HEK293 (cell line): ENCODE data around the gene INPP5A.

Experiments
- CTCF ChIA-PET: fragments of 350-600 bp; formaldehyde crosslinking; extraction: SDS; loops from one replicate; lab custom pipeline; 2021; ENCODE audit warnings: antibody characterized with exemption; lab: Yijun Ruan, JAX
- POLR2A ChIA-PET: fragments of 300-600 bp; formaldehyde crosslinking; extraction: SDS; loops from one replicate; lab custom pipeline; 2020; ENCODE audit warnings: antibody characterized with exemption, inconsistent platforms; lab: Yijun Ruan, JAX
- H3K27ac ChIP-seq: fragments of 200-500 bp; sonication (Bioruptor generic); 2 replicates; pipeline ENCODE4 v1.5.1; 2014; ENCODE audit warnings: low read depth, low read length, control low read depth, inconsistent platforms; ENCODE audit errors: extremely low read depth
- H3K36me3 ChIP-seq, 2 experiments: fragments of 200-500 bp in 1 of 2; sonication (Bioruptor generic) in 1 of 2; 1 replicate in 1 of 2; 2 replicates in 1 of 2; pipeline ENCODE4 v1.5.1; 2014 to 2017; ENCODE audit warnings: inconsistent platforms in 2 of 2, low read length in 2 of 2; ENCODE audit not compliant: control insufficient read depth in 2 of 2, insufficient read depth in 1 of 2
- H3K4me1 ChIP-seq: fragments of 200-500 bp; sonication (Bioruptor generic); 2 replicates; pipeline ENCODE4 v1.5.1; 2014; ENCODE audit warnings: mild to moderate bottlenecking, low read length, inconsistent platforms; ENCODE audit not compliant: control insufficient read depth, insufficient read depth
- H3K4me3 ChIP-seq: 2 replicates; pipeline ENCODE4 v1.5.1; 2011; ENCODE audit warnings: low read depth, mild to moderate bottlenecking, control low read depth, low read length, moderate library complexity
- H3K9me3 ChIP-seq: fragments of 200-500 bp; sonication (Bioruptor generic); 2 replicates; pipeline ENCODE4 v1.5.1; 2014; ENCODE audit warnings: low read depth, low read length, inconsistent platforms; ENCODE audit not compliant: control insufficient read depth, insufficient read depth
- EGR2 ChIP-seq: fragments of 450-650 bp; formaldehyde crosslinking; IDR thresholded peaks from 2 replicates; pipeline ENCODE4 v1.5.1; 2016; ENCODE audit warnings: low read depth, missing biosample characterization, missing genetic modification characterization
- HOXA7 ChIP-seq: sonication (generic); formaldehyde crosslinking; IDR thresholded peaks from 2 replicates; pipeline ENCODE4 v1.8.1; 2022; ENCODE audit warnings: missing genetic modification reagents, borderline replicate concordance
- HOXD13 ChIP-seq: sonication (generic); formaldehyde crosslinking; IDR thresholded peaks from 2 replicates; pipeline ENCODE4 v1.8.0; 2022; ENCODE audit warnings: missing genetic modification reagents, borderline replicate concordance
- IKZF3 ChIP-seq: fragments of 450-650 bp; IDR thresholded peaks from 2 replicates; pipeline ENCODE4 v1.5.0; 2018; ENCODE audit warnings: missing biosample characterization, mild to moderate bottlenecking, missing genetic modification characterization, moderate library complexity
- RBAK ChIP-seq: fragments of 450-650 bp; formaldehyde crosslinking; IDR thresholded peaks from 2 replicates; pipeline ENCODE4 v1.5.1; 2016; ENCODE audit warnings: missing biosample characterization, missing genetic modification characterization
- SALL2 ChIP-seq: fragments of 450-650 bp; formaldehyde crosslinking; IDR thresholded peaks from 2 replicates; pipeline ENCODE4 v1.5.0; 2017; ENCODE audit warnings: missing biosample characterization, mild to moderate bottlenecking, missing genetic modification characterization, borderline replicate concordance
- SCRT1 ChIP-seq: fragments of 450-650 bp; formaldehyde crosslinking; IDR thresholded peaks from 2 replicates; pipeline ENCODE4 v1.5.1; 2016; ENCODE audit warnings: missing biosample characterization, missing genetic modification characterization, borderline replicate concordance
- ZBTB17 ChIP-seq: fragments of 450-650 bp; formaldehyde crosslinking; IDR thresholded peaks from 2 replicates; pipeline ENCODE4 v1.5.1; 2016; ENCODE audit warnings: missing biosample characterization, missing genetic modification characterization
- ZNF121 ChIP-seq: fragments of 450-650 bp; formaldehyde crosslinking; IDR thresholded peaks from 2 replicates; pipeline ENCODE4 v1.5.1; 2016; ENCODE audit warnings: missing biosample characterization, missing genetic modification characterization
- ZNF292 ChIP-seq: fragments of 450-650 bp; formaldehyde crosslinking; IDR thresholded peaks from 2 replicates; pipeline ENCODE4 v1.5.1; 2016; ENCODE audit warnings: low read depth, missing biosample characterization, missing genetic modification characterization, borderline replicate concordance
- ZNF335 ChIP-seq: fragments of 450-650 bp; formaldehyde crosslinking; conservative IDR thresholded peaks from 2 replicates; pipeline ENCODE4 v1.5.1; 2016; ENCODE audit warnings: missing biosample characterization, missing genetic modification characterization
- ZNF404 ChIP-seq: fragments of 450-650 bp; formaldehyde crosslinking; IDR thresholded peaks from 2 replicates; pipeline ENCODE4 v1.5.1; 2017; ENCODE audit warnings: missing biosample characterization, missing genetic modification characterization
- ZNF416 ChIP-seq: fragments of 450-650 bp; formaldehyde crosslinking; IDR thresholded peaks from 2 replicates; pipeline ENCODE4 v1.5.1; 2016; ENCODE audit warnings: missing biosample characterization, missing genetic modification characterization
- ZNF423 ChIP-seq: fragments of 450-650 bp; formaldehyde crosslinking; IDR thresholded peaks from 2 replicates; pipeline ENCODE4 v1.5.1; 2016; ENCODE audit warnings: missing biosample characterization, missing genetic modification characterization
- ZNF521 ChIP-seq: fragments of 450-650 bp; formaldehyde crosslinking; IDR thresholded peaks from 2 replicates; pipeline ENCODE4 v1.5.1; 2017; ENCODE audit warnings: missing biosample characterization, mild to moderate bottlenecking, missing genetic modification characterization
- ZNF654 ChIP-seq: fragments of 450-650 bp; formaldehyde crosslinking; IDR thresholded peaks from 2 replicates; pipeline ENCODE4 v1.5.1; 2016; ENCODE audit warnings: low read depth, missing biosample characterization, missing genetic modification characterization
- ZNF660 ChIP-seq: fragments of 450-650 bp; IDR thresholded peaks from 2 replicates; pipeline ENCODE4 v1.5.1; 2018; ENCODE audit warnings: missing biosample characterization, mild to moderate bottlenecking, missing genetic modification characterization
- ZSCAN30 ChIP-seq: fragments of 450-650 bp; IDR thresholded peaks from 2 replicates; pipeline ENCODE4 v1.5.1; 2018; ENCODE audit warnings: missing biosample characterization, mild to moderate bottlenecking, missing genetic modification characterization, moderate library complexity
- TF ChIP-seq, protein P1 (sequence below): fragments of 450-650 bp; IDR thresholded peaks from 2 replicates; pipeline ENCODE4 v1.5.1; 2018; ENCODE audit warnings: missing biosample characterization, missing genetic modification characterization
- TF ChIP-seq, protein P2 (sequence below): fragments of 450-650 bp; formaldehyde crosslinking; IDR thresholded peaks from 2 replicates; pipeline ENCODE4 v1.5.1; 2016; ENCODE audit warnings: missing biosample characterization, missing genetic modification characterization
- TF ChIP-seq, protein P3 (sequence below): fragments of 450-650 bp; formaldehyde crosslinking; IDR thresholded peaks from 2 replicates; pipeline ENCODE4 v1.5.1; 2017; ENCODE audit warnings: missing biosample characterization, missing genetic modification characterization
- TF ChIP-seq, protein P4 (sequence below): fragments of 450-650 bp; formaldehyde crosslinking; IDR thresholded peaks from 2 replicates; pipeline ENCODE4 v1.5.1; 2016; ENCODE audit warnings: missing biosample characterization, missing genetic modification characterization
- TF ChIP-seq, protein P5 (sequence below): sonication (generic); formaldehyde crosslinking; IDR thresholded peaks from 2 replicates; pipeline ENCODE4 v1.8.1; 2022; ENCODE audit warnings: mild to moderate bottlenecking, moderate library complexity, missing genetic modification reagents

INPP5A gene

DNA sequence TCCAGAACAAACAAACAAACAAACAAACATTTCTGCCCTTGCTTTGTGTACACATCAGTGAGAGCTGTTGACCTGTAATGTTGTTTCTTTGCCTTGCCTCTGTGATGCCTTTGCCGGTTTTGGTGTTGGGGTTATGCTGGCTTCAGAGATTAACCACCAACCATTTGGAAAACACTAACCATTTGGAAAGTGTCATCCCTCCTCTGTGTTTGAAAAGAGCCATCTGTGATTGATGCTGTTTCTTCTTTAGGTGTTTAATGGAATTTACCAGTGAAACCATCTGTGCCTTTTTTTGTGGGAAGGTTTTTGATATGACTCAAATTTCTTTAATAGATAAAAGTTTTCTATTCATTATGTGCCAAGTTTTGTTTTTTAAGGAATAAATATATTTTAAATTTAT lies 46.5 kb downstream of the INPP5A start:
- CTCF ChIA-PET, result no interaction called here
- Histone ChIP-seq H3K4me1 (no peaks in the 10 kb centered on the region), H3K36me3 (no peaks in the 10 kb centered on the region), H3K9me3 (no peaks in the 10 kb centered on the region), H3K4me3 (no peak overlapping the region), H3K27ac (no peak overlapping the region)
- POLR2A ChIA-PET, result no interaction called here
- no peak for TF ChIP-seq ZNF404 (tag by site-specific recombination)
- no peak for TF ChIP-seq HOXD13
- TF ChIP-seq, all 188 proteins: peak for 0

DNA sequence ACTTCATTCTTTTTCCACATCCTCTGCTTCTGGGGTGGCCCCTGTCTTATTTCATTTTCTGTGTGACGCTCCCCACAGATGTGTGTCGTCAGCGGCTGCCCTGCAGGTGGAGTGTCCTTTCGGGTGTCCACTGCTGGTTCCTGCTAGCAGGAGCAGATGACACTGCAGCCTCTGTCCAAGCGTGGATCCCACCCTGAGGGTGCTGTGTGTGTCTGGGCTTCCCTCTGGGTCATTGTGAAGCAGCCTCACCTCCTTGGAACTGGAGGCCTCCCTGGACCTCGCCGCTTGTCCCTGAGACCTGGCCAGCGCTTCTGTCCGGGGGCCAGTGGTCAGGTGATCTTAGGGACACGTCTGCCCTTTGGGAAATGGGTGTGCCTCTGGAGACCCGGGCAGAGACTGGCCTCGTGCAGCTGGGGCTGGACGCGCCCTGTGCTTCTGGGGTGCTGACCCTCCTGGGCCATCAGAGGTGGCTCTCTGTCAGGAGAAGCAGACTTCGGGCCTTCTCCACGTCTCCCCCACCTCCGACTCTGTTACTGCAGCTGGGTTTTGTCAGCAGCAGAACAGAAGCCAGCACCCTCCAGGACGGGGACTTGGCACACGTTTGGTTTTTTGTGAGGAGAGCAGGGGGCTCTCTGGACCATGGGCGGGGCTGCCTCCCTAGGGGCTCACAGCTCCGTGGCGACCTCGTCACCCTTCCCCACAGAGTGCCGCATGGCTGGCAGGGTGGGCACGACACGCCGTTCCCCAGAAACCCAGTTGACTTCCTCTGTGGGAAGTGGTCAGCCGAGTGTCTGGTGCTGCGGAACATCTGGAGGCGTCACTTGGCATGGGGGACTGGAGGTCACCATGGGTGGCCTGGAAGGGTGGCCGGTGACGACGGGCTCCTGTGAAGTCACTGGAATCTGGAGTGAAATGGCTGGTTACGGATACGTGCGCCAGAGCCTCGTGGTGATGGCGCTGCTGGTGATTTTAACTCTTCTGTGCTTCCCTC lies 48.4 kb downstream of the INPP5A start:
- Histone ChIP-seq H3K36me3 (no peaks in the 10 kb centered on the region), H3K4me3 (no peak overlapping the region), H3K9me3 (no peaks in the 10 kb centered on the region), H3K27ac (no peak overlapping the region), H3K4me1 (no peaks in the 10 kb centered on the region)
- TF ChIP-seq ZNF121 (tag by site-specific recombination) (no peak), ZNF660 (no peak), SALL2 (tag by site-specific recombination) (no peak), HOXA7 (CRISPR knock-in tag) (no peak), SCRT1 (no peak), ZNF292 (tag by site-specific recombination) (no peak), RBAK (tag by site-specific recombination) (no peak), ZNF423 (no peak), ZNF521 (tag by site-specific recombination) (no peak), ZNF654 (tag by site-specific recombination) (no peak), ZNF416 (tag by site-specific recombination) (no peak), ZSCAN30 (tag by site-specific recombination) (no peak)
- TF ChIP-seq, protein P1, sequence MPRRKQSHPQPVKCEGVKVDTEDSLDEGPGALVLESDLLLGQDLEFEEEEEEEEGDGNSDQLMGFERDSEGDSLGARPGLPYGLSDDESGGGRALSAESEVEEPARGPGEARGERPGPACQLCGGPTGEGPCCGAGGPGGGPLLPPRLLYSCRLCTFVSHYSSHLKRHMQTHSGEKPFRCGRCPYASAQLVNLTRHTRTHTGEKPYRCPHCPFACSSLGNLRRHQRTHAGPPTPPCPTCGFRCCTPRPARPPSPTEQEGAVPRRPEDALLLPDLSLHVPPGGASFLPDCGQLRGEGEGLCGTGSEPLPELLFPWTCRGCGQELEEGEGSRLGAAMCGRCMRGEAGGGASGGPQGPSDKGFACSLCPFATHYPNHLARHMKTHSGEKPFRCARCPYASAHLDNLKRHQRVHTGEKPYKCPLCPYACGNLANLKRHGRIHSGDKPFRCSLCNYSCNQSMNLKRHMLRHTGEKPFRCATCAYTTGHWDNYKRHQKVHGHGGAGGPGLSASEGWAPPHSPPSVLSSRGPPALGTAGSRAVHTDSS (tag by site-specific recombination), result no peak
- TF ChIP-seq, protein P2, sequence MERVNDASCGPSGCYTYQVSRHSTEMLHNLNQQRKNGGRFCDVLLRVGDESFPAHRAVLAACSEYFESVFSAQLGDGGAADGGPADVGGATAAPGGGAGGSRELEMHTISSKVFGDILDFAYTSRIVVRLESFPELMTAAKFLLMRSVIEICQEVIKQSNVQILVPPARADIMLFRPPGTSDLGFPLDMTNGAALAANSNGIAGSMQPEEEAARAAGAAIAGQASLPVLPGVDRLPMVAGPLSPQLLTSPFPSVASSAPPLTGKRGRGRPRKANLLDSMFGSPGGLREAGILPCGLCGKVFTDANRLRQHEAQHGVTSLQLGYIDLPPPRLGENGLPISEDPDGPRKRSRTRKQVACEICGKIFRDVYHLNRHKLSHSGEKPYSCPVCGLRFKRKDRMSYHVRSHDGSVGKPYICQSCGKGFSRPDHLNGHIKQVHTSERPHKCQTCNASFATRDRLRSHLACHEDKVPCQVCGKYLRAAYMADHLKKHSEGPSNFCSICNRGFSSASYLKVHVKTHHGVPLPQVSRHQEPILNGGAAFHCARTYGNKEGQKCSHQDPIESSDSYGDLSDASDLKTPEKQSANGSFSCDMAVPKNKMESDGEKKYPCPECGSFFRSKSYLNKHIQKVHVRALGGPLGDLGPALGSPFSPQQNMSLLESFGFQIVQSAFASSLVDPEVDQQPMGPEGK (tag by site-specific recombination), result no peak
- ChIA-PET POLR2A (no interaction called here), CTCF (no interaction called here)

DNA sequence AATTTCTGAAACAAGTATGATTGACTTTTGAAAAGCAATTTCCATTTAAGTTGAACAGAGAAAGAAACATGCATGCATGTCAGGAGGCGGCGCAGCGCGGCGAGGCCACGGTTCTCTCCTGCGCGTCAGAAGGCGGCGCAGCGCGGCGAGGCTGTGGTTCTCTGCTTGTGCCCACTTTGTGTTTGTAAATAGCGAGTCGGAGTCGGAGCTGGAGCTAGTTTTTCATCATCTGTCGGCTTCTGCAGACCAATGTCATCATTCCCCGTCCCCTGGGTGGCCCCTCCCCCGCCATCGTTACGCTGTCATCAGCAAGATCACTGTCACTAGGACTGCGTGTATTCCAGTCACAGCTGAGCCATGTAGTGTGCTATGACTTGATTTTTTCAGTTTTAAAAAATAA lies 49.2 kb downstream of the INPP5A start:
- Histone ChIP-seq H3K36me3 (no peaks in the 10 kb centered on the region), H3K9me3 (no peaks in the 10 kb centered on the region), H3K4me3 (no peak overlapping the region), H3K4me1 (0 out of 2 replicates have a peak, but pooled peaks cover 4% of the 10 kb centered on the region), H3K27ac (no peak overlapping the region)
- CTCF ChIA-PET, result no interaction called here
- POLR2A ChIA-PET, result no interaction called here
- TF ChIP-seq, protein P3, sequence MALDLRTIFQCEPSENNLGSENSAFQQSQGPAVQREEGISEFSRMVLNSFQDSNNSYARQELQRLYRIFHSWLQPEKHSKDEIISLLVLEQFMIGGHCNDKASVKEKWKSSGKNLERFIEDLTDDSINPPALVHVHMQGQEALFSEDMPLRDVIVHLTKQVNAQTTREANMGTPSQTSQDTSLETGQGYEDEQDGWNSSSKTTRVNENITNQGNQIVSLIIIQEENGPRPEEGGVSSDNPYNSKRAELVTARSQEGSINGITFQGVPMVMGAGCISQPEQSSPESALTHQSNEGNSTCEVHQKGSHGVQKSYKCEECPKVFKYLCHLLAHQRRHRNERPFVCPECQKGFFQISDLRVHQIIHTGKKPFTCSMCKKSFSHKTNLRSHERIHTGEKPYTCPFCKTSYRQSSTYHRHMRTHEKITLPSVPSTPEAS (tag by site-specific recombination), result no peak
- no peak for TF ChIP-seq EGR2
- TF ChIP-seq ZNF335 (tag by site-specific recombination), result no peak
- TF ChIP-seq, protein P4, sequence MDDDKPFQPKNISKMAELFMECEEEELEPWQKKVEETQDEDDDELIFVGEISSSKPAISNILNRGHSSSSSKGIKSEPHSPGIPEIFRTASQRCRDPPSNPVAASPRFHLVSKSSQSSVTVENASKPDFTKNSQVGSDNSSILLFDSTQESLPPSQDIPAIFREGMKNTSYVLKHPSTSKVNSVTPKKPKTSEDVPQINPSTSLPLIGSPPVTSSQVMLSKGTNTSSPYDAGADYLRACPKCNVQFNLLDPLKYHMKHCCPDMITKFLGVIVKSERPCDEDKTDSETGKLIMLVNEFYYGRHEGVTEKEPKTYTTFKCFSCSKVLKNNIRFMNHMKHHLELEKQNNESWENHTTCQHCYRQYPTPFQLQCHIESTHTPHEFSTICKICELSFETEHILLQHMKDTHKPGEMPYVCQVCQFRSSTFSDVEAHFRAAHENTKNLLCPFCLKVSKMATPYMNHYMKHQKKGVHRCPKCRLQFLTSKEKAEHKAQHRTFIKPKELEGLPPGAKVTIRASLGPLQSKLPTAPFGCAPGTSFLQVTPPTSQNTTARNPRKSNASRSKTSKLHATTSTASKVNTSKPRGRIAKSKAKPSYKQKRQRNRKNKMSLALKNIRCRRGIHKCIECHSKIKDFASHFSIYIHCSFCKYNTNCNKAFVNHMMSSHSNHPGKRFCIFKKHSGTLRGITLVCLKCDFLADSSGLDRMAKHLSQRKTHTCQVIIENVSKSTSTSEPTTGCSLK (tag by site-specific recombination), result no peak
- no peak for TF ChIP-seq ZBTB17
- TF ChIP-seq, protein P5, sequence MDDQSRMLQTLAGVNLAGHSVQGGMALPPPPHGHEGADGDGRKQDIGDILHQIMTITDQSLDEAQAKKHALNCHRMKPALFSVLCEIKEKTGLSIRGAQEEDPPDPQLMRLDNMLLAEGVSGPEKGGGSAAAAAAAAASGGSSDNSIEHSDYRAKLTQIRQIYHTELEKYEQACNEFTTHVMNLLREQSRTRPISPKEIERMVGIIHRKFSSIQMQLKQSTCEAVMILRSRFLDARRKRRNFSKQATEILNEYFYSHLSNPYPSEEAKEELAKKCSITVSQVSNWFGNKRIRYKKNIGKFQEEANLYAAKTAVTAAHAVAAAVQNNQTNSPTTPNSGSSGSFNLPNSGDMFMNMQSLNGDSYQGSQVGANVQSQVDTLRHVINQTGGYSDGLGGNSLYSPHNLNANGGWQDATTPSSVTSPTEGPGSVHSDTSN, result no peak
- TF ChIP-seq IKZF3 (tag by site-specific recombination), result no peak
